ENCODE data around the gene SDK2.

The SDK2 gene

DNA sequence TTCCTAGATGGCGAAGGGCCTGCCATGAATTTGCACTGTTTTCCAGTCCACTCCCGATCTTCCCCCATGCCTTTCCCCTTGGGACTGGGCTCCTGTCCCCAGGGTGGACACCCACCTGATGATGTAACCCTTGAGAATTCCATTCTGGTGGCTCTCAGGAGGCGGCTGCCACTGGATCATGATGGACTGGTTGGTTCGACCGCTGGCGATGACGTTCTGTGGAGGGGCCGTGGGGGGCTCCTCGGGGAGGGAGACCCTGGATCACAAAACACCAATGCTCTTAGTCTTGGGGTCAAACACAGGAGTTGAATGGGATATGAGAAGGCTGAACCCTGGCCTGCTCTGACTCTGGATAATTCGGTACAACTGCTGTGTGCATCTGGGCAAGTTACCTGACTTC, 225.2 kb downstream of the SDK2 start:
- no peak for DNase-seq (ENCODE audit: low spot score)

DNA sequence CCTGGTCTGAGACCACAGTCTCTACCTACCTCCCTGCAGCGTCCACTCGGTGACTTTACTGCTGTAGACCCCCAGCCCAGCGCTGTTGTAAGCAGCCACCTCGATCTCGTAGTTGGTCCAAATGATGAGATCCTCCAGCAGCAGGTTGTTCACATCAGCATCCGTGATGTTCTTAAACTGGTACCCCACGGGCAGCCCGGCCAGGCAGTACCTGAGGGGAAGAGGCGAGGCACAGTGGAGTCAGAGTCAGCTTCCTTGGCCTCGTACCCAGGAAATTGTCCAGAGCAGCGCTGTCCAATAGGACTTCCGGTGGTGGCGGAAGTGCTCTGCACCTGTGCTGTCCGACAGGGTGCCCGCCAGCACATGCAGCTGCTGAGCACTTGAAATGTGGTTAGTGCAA, 228.5 kb downstream of the SDK2 start:
- no peak for DNase-seq (ENCODE audit: low spot score)

DNA sequence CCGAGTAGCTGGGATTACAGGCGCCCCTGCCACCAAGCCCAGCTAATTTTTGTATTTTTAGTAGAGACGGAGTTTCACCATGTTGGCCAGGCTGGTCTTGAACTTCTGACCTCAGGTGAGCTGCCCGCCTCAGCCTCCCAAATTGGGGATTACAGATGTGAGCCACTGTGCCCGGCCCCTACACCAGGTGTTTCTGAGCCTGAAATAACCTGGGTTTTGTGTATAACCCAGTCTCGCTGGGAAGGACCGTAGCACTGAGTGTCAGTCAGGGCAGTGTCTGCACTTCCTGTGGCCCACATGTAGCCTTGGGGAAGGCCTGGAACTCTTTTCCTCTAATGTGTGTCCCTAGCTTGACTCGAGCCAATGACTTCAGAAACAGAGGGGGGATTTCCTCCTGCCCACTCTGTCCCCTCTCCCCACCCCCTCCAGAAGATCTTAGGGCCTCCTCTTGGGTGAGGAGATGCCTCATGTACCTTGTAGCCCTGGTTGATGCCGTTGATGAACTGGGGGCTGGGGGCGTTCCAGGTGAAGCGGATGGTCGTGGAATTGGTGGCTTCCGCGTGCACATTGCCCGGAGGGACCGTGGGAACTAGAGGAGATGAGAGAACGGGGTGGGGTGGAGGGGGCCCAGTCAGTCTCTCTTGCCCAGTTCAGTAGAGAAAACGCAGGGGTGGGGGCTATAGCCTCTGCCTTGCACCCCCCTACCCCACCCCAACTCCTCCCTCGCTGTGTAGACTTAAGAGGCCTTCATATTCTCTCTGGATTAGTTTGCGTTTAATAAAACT, 229.9 kb downstream of the SDK2 start:
- no peak for DNase-seq (ENCODE audit: low spot score)

DNA sequence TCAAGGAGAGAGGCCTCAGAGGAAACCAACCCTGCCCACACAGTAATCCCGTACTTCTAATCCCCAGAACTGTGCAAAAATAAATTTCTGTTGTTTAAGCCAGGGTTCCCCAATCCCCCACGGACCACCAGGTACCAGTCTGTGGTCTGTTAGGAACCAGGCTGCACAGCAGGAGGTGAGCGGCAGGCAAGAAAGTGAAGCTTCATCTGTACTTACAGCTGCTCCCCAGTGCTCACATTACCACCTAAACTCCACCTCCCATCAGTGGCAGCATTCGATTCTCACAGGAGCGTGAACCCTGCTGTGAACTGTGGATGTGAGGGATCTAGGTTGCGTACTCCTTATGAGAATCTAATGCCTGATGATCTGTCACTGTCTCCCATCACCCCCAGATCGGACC, 231.3 kb downstream of the SDK2 start:
- DNase-seq (ENCODE audit: low spot score), result no peak

DNA sequence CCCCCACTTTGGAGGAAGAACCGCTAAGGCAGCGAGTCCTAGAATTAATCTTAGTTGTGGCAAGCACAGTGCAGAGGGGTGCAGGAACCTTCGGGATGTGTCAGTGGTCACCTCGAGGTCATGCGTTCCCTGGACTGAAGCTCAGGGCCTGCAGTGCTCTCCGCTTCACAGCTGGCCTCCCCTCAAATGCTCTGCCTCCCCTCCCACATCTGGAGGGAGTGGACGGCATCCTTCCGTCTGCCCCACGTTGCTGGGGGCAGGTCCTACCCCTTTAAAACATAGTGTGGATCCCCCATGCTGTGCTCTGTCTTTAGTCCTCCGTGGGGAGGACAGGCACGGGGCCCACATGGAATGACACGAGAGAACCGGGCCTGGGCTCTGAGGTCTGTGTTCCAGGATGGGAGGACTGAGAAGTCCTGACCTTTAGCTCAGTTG, 232.9 kb downstream of the SDK2 start:
- no peak for DNase-seq (ENCODE audit: low spot score)

DNA sequence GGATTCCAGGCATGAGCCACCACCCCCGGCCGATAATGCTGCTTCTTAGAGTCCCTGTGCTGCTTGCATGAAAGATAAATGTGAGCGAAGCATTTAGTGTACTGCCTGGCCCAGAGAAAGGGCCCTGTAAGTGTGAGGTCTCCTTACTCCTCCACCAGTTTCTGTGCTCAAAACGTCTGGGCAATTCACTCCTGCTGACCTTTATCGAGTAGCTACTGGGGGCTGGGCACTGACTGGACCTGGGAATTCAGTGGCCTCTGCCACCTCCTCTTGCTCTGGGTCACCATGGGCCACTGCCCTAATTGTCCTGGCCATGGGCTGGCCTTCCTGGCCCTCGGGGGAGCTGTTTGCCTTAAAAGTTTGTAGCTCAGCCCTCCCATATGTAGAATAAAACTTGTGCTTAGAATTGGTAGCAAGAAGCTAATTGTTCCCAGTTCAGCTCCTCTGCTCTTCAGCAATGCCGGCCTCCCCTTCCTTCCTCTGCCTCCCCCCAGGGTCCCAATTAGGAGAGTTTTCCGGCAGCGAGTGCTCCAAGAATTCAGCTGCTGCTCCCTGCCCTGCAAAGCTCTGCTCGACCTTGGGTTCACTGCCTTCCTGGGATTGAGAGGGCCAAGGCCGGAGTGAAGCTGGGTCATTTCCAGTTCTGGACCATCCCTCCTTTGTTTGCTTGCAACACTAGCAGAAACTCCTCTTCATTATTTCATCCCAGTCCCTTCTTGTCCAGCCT, 233.5 kb downstream of the SDK2 start:
- DNase-seq (ENCODE audit: low spot score), result no peak

DNA sequence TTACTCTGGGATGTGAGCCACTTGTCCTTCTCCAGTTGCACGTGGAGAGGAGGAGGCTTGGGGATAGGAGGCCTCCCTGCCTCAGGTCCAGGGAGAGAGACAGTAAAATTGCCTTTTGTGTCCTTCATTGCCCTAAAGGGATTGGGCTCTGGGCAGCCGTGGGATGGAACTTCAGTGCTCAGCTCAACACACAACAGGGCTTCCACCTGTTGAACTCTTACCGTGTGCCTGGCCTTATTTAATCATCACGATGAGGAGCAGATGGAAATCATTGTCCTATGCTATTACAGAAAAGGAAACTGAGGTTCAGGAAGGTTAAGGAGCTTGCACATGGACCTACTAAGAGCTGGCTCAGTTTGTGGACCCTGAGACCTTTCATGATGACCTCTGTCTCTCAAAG, 240.0 kb downstream of the SDK2 start:
- DNase-seq (ENCODE audit: low spot score), result no peak

DNA sequence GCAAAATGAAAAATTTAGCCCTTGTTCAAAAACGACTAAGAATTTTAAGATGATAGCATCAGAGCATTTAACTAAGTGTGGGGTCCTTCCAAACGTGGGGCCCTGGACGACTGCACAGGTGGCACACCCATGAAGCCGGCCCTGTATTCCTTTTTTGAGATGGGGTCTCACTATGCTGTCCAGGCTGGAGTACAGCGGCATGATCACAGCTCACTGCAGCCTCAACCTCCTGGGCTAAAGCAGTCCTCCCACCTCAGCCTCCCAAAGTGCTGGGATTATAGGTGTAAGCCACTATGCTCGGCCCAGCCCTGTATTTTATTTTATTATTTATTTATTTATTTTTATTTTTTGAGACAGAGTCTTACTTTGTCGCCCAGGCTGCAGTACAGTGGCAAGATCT, 241.8 kb downstream of the SDK2 start:
- DNase-seq (ENCODE audit: low spot score), result no peak

DNA sequence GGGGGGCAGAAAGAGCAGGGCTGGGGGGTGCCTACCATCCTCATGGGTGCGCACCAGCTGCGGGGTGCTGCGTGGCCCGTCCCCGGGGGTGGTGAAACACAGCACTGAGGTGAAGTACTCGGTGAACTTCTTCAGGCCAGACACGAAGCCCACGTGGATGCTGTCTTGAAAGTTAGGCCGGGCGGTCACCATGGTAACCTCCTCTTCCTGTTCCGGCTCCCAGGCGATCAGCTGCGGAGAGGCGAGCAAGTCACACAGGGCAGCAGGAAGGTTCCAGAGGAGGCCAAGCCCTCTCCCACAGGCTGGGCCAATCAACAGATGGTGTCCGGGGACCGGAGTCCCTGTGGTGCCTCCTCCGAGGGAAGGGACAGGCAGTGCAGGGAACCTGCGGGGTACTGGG, 242.3 kb downstream of the SDK2 start:
- DNase-seq (ENCODE audit: low spot score), result peak; percentile 5

DNA sequence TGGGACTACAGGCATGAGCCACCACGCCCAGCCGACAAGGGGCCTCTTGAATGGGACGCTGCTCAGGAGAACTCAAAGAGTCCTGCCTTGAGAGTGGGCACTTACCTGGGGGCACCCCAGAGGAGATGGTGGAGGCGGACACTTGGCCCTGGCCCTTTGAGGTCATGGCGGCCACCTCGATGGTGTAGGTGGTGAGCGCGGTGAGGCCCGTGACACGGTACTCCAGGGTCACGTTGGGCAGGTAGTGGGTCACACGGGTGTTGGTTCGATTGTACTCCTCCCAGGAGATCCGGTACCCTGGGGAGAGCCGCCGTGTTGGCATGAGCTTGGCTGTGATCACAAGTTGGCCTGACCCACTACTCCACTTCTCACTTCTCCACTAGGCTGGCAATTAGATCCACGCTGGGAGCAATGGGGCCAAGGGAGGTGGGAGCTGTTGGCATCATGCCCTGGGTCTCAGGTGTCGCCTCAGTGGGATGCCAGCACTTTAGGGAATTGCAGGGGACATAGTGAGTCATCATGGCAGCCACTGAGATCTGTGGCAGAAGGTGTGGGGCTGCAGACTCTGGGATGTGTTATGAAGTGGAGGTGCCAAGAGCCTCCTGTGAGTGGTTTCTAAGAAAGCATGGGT, 243.2 kb downstream of the SDK2 start:
- DNase-seq (ENCODE audit: low spot score), result no peak

DNA sequence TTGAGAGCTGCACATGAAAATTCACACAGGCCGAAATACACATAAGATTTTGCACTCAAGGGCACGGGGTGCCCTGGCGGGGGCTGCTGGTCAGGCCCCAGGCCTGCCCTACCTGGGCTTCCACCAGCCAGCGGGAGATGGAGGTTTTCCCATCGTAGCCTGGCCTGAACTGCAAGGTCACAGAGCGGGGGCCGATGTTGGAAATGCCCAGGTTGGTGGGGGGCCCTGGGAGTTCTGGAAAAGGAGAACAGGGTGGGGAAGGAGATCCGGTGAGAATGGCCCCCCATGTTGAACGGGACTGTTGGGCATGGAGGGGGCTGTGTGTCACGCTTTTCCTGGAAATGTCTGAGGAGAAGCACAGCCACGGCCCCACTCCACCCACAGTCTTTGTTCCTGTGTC, 245.2 kb downstream of the SDK2 start:
- no peak for DNase-seq (ENCODE audit: low spot score)

DNA sequence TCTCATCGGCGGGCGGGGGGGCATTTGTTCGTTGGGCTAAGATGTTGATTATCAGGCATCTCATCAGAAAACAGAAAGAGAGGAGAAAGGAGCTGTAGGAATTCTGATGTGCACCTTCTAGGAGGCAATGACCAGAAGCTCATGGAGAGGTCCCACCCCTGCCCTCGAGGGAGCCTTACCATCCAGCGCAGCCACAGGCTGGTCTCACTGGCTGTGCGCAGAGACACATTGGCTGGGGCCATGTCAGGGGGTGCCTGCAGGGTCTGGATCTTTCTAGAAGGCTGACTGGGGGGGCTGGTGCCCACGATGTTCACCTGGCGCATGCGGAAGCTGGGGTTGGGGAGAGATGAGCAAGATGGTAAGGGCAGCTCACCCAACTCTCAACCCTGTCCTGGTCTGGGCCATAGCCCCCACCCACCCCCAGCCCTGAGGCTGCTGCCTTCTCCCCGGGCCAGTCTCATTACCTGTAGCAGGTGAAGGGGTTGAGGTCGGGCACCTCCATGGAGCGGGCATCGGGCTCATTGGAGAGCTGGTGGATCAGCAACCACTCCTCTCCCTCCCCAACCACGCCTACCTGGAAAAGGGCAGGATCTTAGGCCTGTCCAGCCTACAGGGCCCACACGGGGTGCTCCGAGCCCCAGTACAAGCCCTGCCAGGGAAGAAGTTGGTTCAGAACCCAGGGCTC, 246.2 kb downstream of the SDK2 start:
- DNase-seq (ENCODE audit: low spot score), result no peak

DNA sequence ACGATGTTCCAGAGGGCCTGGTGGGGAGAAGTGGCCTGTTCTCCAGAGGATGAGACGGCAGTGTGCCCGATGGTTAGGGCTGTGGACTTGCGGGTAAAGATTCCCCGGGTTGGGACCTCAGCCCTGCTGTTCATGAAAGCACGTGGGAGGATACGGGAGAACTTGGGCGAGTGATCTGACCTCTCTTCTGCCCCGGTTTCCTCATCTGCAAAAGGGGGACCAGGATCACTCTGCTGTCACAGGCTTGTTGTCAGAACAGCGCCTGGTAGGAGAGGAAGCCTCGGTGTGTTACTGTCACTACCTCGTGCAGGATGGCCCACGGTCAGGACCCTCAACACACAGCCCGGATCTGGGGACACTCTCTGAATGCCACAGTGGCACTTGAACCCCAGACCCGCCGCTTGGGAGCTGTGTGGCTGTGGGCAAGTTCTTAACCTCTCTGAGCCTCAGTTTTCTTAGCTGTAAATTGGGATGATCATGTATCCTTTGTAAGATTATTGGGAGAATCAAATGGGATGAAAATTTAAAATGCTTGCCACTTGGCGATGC, 246.9 kb downstream of the SDK2 start:
- DNase-seq (ENCODE audit: low spot score), result no peak

DNA sequence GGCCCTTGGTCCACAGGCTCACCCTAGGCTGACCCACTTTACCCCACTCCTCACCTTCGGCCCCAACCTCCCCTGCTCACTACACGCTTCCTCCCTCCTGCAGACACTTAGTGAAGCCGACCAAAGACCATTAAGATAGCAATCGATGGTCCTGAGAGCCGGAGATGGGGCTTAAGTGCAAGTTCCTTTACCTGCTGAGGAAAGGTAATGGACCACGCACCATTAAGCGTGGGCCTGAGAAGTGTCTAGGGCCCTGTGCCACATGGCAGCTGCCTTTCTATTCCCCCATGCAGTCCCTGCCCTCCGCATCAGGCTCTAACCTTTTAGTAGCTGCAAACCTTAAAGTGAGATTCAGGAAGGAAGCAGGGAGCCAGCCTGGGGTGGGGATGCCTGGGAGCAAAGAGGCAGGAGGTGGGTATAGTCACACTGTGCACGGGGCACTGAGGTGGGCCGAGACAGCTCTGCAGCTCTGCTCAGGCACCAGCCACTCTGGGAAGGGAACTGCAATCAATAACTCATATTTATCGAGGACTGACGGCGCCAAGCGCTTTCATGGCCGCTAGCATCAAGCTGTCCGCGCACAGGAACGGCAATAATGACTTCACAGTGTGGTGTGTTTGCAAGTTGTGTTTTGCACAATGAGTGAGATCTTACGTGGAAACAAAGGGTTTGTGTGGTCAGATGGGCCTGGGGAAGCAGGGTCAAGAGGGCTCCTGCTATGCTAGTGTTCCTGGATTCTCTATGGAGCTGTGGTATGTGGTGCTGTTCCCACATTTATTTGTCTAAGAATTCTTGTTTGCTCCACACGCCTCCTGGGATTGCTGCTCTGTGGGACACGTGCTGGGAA, 247.6 kb downstream of the SDK2 start:
- no peak for DNase-seq (ENCODE audit: low spot score)

DNA sequence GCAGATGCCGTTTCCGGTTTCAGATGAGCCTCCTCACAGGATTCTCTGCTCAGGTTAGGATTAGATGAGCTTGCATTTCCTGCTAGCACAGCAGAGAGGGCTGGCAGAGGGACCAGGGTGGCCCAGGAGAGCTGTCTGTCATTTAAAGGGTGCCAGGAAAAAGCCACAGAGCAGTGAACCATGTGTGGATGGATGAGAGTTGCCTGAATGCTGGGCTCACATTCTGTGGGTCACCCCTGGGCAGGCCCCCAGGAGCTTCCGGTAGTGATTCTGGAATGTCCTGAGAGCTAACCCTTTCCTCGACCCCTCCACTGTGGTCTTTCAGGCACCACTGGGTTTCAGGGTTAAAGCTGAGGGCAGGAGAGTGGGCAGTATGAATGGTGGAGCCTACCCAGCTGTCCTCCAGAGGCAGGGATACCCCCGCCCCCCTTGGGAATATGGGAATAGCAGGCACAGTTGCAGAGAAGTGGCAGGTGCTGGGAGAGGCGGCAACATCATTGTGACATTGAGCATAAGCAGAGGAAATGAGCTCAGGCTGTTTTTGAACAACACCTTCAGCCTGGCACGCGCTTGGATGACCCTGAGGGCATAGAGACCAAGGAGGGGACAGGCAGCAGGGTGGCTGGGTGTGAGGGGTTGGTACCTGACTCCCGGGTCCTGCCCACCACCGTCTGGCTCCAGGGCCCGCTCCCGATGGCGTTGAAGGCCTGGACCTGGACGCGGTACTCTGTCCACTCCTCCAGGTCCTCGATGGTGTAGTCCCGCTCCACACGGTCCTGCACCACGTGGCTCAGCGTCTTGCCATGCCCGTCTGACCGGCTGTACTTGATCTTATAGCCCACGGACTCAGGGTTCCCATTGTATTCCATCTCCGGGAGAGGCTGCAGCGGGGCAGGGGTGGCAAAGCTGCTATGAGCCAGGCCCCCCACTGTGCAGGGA, 249.5 kb downstream of the SDK2 start:
- peak; percentile 18 for DNase-seq (ENCODE audit: low spot score)

DNA sequence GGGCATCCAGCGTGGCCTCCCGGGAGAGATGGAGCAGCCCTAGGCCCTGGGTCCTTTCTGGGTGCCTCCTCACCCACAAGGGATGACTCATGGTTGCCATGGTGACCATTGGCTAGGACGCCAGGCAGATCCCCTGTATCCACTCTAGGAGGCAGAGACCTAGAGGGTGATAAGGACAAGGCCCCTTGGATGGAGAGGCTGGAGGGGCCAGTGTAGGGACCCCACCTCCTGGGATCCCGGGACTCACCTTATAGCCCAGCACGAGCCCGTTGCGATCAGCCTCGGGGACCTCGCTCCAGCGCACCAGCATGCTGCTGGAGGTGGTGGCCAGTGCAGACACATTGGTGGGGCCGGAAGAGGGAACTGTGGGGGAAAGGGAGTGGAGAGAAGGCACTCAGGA, 250.3 kb downstream of the SDK2 start:
- peak; percentile 38 for DNase-seq (ENCODE audit: low spot score)

DNA sequence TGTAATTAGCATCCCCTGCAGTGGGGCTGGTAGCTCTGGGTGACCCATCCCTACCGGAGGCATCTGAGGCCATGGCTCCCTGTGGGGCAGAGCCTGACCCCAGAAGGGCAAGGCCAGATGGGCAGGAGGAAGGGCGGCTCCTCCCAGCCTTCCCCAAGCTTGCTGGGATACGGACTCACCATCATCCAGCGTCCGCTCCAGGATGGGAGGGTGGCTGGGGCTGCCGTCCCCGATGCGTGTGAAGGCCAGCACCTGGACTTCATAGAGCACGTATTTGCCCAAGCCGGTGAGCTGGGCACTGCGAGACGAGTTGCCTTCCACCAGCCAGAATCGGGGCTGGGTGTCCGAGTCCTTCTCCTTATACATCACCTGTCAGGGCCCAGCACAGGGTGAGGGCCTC, 250.9 kb downstream of the SDK2 start:
- DNase-seq (ENCODE audit: low spot score), result no peak

DNA sequence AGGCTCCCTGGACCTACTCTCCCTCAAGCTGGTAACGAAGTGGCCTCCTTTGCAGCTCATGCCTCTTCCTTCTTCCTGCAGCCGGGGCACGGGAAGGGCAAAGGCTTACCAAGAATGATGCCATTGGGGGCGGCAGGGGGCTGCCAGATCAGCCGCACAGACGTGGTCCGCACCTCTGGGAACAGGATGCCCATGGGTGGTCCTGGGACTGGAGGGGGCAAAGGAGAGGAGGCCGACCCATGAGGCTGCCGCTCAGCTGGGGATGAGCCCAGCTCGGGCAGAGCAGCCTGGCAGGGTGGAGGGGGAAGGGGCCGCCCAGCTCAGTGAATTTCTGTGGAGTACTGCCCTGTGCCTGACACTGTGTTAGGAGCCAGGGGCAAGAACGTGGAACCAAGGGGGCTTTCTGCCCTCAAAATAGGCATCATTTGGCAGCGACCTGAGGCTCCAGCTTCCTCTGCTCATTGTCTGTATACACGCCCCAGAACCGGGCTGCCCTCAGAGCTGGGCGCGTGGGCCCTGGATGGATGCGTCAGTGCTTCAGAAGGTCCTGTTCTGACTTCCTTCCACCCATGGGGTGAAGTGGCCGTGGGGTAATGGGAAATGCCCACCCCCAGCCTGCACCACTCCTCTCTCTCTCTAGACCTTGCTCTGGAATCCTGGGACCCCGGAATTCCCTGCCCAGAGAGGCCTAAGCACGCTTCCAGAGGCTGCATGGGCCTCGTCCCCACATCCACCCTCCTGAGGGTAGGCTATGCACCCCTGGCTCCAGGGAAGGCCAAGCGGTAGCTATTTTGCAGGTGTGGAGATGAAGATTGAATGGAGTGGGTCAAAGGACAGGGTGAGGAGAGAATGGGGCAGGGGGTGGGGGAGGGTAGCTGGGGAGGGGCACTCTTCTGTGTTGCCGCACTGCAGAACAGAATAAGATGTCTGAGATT, 252.6 kb downstream of the SDK2 start:
- no peak for DNase-seq (ENCODE audit: low spot score)

DNA sequence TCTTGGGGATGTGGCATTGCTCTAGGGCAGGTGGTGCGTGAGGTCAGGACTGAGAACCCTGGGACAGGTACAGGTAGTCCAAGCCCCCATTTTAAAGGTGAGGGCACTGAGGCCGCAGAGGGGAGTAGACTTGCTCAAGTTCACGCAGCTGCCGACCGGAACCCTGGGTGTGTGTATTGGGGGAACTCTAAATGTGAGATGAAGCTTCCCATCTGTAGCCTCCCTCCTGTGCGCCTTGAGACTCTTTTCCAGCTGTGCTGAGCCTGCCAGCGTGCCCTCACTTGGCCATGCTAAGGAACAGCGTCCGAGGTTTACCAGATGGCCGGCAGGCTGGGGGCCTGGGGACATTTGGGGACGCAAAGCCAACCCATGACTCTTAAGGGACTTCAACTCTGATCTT, 253.4 kb downstream of the SDK2 start:
- DNase-seq (ENCODE audit: low spot score), result no peak

Data from kidney tubule cell (primary cell).